HFF-Myc (cell line): ENCODE measurements around the gene ZNF768.

ENCODE experiments used
- DNase-seq: peaks from one replicate; pipeline ENCODE4 v3.0.0-alpha.2; 2011; ENCODE audit warnings: low read depth; ENCODE audit errors: extremely low read depth
- H3K4me3 ChIP-seq: replicated peaks from 2 replicates; pipeline ENCODE4 v1.5.1; 2011; ENCODE audit warnings: low read depth, mild to moderate bottlenecking, control low read depth, low read length
- CTCF ChIP-seq: IDR thresholded peaks from 2 replicates; pipeline ENCODE4 v1.5.1; 2012; ENCODE audit warnings: mild to moderate bottlenecking, low read depth, low read length, control low read depth; ENCODE audit errors: missing control alignments

Gene ZNF768

GRCh38 chr16:30494709-30495108, 31.7 kb downstream of the ZNF768 start:
- no peak for DNase-seq
- TF ChIP-seq CTCF: no peak
- no peak overlapping the region for H3K4me3 ChIP-seq

- TF ChIP-seq CTCF: no peak
- DNase-seq: no peak
- no peak overlapping the region for H3K4me3 ChIP-seq
These were observed 32.4 kb downstream of the ZNF768 start for GRCh38 chr16:30493941-30494488.

GRCh38 chr16:30491744-30492308, 34.5 kb downstream of the ZNF768 start:
- TF ChIP-seq CTCF: no peak
- DNase-seq: peak; percentile 82
- H3K4me3 ChIP-seq: no peak overlapping the region

- TF ChIP-seq CTCF: no peak
- no peak for DNase-seq
- H3K4me3 ChIP-seq: no peak overlapping the region
These were observed 35.1 kb downstream of the ZNF768 start for GRCh38 chr16:30491229-30491628.

- H3K4me3 ChIP-seq: no peak overlapping the region
- DNase-seq: no peak
- TF ChIP-seq CTCF: no peak
These were observed 36.2 kb downstream of the ZNF768 start for GRCh38 chr16:30490210-30490609.

GRCh38 chr16:30488764-30489605, 37.4 kb downstream of the ZNF768 start:
- DNase-seq: no peak
- no peak overlapping the region for H3K4me3 ChIP-seq
- TF ChIP-seq CTCF: no peak
